Measurements from ENCODE around the gene EDA.
"Not testable (repeated sequence)": the region's sequence is repeated elsewhere in the genome, so short reads cannot be mapped to it uniquely, and the experiment has no call there.

Gene EDA

DNA sequence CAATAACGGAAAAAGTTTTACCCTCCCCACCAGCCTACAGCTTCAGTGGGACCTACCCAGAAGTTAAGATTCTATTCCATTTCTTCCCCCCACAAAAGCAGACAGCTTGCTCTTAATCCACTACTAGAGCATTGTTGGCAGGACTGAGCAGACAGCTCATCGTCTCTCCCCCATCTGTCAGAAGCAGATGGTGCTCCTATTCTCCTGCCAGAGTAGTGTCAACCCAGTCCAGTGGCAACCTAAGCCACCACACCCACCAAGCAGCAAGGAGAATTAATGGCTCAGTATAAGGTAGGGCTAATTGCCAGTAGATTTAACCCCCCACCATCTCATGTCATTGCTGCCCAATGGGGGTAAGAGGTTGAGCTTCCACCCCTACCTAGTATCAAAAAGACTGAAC, 371.8 kb downstream of the EDA start:
- H3K27me3 ChIP-seq (ENCODE audit: control insufficient read depth, insufficient read depth, low read length) = no peaks in the 10 kb centered on the region
- no peak overlapping the region for H3K9ac ChIP-seq (ENCODE audit: low read length)
- no peak overlapping the region for H3K27ac ChIP-seq (ENCODE audit: low read depth, low read length)
- H3K4me1 ChIP-seq (ENCODE audit: control insufficient read depth, insufficient read depth, low read length) = no peaks in the 10 kb centered on the region
- no peaks in the 10 kb centered on the region for H3K36me3 ChIP-seq (ENCODE audit: control insufficient read depth, insufficient read depth, low read length)
- H3K4me3 ChIP-seq (ENCODE audit: low read length) = no peak overlapping the region

DNA sequence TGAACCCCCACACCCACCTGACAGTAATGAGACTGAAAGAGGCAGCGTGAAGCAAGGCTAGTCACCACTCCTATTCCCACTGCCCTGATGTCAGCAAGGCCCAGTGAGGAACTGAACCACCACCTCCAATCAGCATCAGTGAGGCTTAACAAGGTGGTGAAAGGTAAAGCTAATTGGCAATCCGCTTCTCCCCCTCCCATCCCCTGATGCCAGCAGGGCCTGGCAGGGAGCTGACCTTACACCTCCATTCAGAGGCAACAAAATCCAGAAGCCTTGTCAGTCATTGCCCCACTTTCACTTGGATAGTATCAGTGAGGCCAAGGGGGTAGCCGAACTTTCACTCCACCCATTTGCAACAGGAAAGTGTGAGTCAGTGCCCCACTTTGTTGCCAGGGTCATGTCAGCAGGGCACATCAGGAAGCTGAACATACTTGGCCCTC, 373.1 kb downstream of the EDA start:
- H3K9ac ChIP-seq (ENCODE audit: low read length) = no peak overlapping the region
- no peaks in the 10 kb centered on the region for H3K36me3 ChIP-seq (ENCODE audit: control insufficient read depth, insufficient read depth, low read length)
- H3K4me1 ChIP-seq (ENCODE audit: control insufficient read depth, insufficient read depth, low read length) = no peaks in the 10 kb centered on the region
- H3K4me3 ChIP-seq (ENCODE audit: low read length) = no peak overlapping the region
- no peak overlapping the region for H3K27ac ChIP-seq (ENCODE audit: low read depth, low read length)
- H3K27me3 ChIP-seq (ENCODE audit: control insufficient read depth, insufficient read depth, low read length) = no peaks in the 10 kb centered on the region

DNA sequence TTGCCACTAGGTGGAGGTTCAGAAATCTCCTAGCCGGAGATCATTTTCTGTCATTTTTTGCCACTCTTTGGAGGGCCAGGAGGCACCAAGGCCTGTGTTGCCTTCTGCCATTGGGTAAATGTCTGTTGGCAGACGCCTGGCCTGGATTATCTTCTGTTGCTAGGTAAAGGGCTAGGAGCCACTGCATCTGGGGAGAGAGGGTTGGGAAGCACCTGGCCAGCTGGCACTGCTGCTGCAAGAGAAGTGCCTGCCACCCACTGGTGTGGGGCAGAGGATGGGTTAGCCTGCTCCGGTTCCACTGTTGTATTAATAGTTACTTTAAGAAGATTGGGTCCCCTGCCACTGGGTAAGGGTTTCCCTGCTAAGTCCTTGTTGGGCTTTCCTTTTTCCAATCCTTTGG, 375.8 kb downstream of the EDA start:
- Histone ChIP-seq H3K4me3 (ENCODE audit: low read length) (no peak overlapping the region), H3K27ac (ENCODE audit: low read depth, low read length) (no peak overlapping the region), H3K36me3 (ENCODE audit: control insufficient read depth, insufficient read depth, low read length) (no peaks in the 10 kb centered on the region), H3K4me1 (ENCODE audit: control insufficient read depth, insufficient read depth, low read length) (no peaks in the 10 kb centered on the region), H3K9ac (ENCODE audit: low read length) (no peak overlapping the region), H3K27me3 (ENCODE audit: control insufficient read depth, insufficient read depth, low read length) (no peaks in the 10 kb centered on the region)

DNA sequence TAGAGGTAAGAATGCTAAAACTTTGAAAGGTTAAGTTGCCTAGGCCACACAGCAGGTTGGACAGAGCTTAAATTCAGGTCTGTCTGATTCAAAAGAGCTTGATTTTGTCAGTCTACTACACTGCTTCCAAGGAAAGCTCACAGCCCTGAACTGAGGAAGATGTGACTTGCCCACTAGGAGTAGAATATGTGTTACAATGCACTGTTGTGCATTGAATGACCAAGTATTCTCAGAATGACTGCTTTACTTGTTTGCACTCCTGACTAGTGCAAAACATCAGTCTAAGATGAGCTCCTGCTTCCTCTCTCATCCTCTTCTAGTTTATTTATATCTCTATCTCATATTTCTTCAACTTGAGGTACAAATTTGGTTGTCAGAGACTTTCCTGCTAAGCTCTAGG, 377.6 kb downstream of the EDA start:
- Histone ChIP-seq H3K9ac (ENCODE audit: low read length) (no peak overlapping the region), H3K4me3 (ENCODE audit: low read length) (no peak overlapping the region), H3K27ac (ENCODE audit: low read depth, low read length) (no peak overlapping the region), H3K36me3 (ENCODE audit: control insufficient read depth, insufficient read depth, low read length) (no peaks in the 10 kb centered on the region), H3K4me1 (ENCODE audit: control insufficient read depth, insufficient read depth, low read length) (no peaks in the 10 kb centered on the region), H3K27me3 (ENCODE audit: control insufficient read depth, insufficient read depth, low read length) (no peaks in the 10 kb centered on the region)

DNA sequence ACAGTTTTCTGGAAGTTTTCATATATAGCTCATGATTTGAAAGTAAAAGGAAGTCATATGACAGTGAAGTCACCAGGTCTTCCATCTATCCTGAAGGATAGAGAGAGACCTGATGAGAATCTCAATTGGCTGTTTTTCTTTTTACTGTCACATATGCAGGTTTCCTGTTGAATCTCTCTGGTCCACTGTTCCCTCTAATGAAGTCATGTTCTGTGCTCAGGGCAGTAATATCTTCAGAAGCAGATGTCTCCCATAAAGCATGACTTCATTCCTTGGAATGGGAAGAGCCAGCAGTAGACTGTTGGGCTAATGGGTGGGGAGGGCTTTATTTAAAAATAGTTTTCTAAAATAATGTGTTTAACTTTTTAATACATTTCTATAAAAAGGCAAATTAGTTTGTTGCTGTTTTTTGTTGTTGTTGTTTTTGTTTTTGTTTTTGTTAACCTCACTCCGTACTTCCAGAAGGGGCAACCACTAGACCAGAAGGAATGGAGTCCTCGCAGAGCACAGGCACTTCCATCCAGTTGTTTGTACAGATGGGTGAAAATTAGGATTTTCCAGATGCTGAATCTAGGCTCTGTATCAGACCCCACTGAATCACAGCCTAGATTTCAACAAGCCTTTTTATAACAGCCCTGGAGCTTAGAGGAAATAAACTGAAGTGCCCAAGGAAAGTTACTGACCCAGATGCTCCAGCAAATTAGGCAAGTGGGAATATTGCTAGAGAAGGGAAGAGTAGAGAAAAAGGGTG, 379.6 kb downstream of the EDA start:
- no peak overlapping the region for H3K27ac ChIP-seq (ENCODE audit: low read depth, low read length)
- no peaks in the 10 kb centered on the region for H3K36me3 ChIP-seq (ENCODE audit: control insufficient read depth, insufficient read depth, low read length)
- no peak overlapping the region for H3K4me3 ChIP-seq (ENCODE audit: low read length)
- no peaks in the 10 kb centered on the region for H3K27me3 ChIP-seq (ENCODE audit: control insufficient read depth, insufficient read depth, low read length)
- no peak overlapping the region for H3K9ac ChIP-seq (ENCODE audit: low read length)
- H3K4me1 ChIP-seq (ENCODE audit: control insufficient read depth, insufficient read depth, low read length) = no peaks in the 10 kb centered on the region

DNA sequence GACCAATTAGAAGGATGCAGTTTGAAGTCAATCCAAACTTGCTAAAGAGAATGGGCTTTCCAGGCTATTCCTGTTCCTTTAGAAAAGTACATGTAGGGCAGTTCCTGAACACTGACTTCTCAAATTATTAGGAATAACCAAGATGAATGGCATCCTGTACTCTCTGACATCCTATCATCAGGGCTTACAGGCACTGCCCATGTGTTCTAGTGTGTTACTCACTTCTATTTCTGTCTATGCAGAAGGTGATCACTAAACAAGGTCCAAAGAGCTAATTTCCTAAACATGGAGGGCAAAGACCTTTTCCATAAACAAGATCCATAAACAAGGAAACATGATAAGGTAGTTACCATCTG, 380.2 kb downstream of the EDA start:
- Histone ChIP-seq H3K9ac (ENCODE audit: low read length) (no peak overlapping the region), H3K27me3 (ENCODE audit: control insufficient read depth, insufficient read depth, low read length) (no peaks in the 10 kb centered on the region), H3K4me1 (ENCODE audit: control insufficient read depth, insufficient read depth, low read length) (no peaks in the 10 kb centered on the region), H3K4me3 (ENCODE audit: low read length) (no peak overlapping the region), H3K36me3 (ENCODE audit: control insufficient read depth, insufficient read depth, low read length) (no peaks in the 10 kb centered on the region), H3K27ac (ENCODE audit: low read depth, low read length) (no peak overlapping the region)

DNA sequence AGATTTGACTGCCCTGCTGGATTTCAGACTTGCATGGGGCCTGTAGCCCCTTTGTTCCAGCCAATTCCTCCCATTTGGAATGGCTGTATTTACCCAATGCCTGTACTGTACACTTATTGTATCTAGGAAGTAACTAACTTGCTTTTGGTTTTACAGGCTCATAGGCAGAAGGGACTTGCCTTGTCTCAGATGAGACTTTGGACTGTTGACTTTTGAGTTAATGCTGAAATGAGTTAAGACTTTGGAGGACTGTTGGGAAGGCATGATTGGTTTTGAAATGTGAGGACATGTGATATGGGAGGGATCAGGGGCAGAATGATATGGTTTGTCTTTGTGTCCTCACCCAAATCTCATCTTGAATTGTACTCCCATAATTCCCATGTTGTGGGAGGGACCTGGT, 382.4 kb downstream of the EDA start:
- not testable (repeated sequence) for H3K4me1 ChIP-seq (ENCODE audit: control insufficient read depth, insufficient read depth, low read length); H3K27me3 ChIP-seq (ENCODE audit: control insufficient read depth, insufficient read depth, low read length); H3K27ac ChIP-seq (ENCODE audit: low read depth, low read length)

DNA sequence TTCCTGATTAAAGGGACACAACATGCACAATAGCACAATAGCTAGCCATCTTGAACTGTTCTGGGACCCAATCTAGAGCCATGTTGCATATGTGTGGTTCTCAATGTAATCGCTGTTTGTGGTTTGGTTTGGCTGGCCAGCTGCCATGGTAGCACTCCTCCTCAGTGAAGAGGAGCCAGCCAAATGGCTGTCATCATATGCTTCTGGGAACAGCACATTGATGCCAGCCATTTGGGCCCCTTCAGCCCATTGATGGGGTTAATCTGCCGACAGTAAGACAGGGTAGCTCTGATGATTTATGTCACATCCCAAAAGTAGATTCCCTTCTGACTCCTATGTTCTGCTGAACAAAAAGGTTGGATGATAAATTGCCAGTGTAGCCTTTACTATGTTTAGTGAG, 385.4 kb downstream of the EDA start:
- H3K36me3 ChIP-seq (ENCODE audit: control insufficient read depth, insufficient read depth, low read length) = no peaks in the 10 kb centered on the region
- H3K27me3 ChIP-seq (ENCODE audit: control insufficient read depth, insufficient read depth, low read length) = no peaks in the 10 kb centered on the region
- H3K27ac ChIP-seq (ENCODE audit: low read depth, low read length) = no peak overlapping the region
- no peaks in the 10 kb centered on the region for H3K4me1 ChIP-seq (ENCODE audit: control insufficient read depth, insufficient read depth, low read length)
- H3K9ac ChIP-seq (ENCODE audit: low read length) = no peak overlapping the region
- H3K4me3 ChIP-seq (ENCODE audit: low read length) = no peak overlapping the region

More for the DNA sequence above, 382.4 kb downstream of the EDA start:
- H3K9ac ChIP-seq (ENCODE audit: low read length); H3K36me3 ChIP-seq (ENCODE audit: control insufficient read depth, insufficient read depth, low read length); H3K4me3 ChIP-seq (ENCODE audit: low read length): not testable (repeated sequence)

DNA sequence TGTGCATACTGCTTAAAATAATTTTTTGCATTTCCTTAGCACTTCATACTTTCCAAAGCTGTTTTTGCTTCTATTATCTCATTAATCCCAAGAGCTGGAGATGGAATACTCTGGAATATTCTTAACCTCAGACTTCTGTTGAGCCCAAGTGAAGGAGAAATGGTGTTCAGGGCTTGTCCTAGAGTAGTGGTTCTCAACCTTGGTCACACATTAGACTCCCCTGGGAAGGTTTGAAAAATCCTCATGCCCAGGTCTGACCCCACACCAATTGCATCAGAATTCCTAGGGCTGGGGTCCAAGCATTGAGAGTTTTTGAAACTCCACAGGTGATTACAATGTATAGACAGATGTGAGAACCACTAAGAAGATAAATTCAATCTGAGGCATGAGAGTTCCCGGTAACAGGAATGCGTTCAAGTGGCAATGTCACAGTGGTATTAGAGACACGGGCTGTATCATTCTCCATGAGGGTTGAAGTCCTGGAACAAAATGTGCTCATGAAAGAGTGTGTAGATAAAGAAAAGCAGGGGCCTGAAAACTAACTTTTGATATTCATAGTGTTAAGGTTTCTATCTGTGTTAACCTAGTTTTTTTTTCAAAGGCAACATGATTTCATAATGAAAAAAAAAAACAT, 385.9 kb downstream of the EDA start:
- Histone ChIP-seq H3K27ac (ENCODE audit: low read depth, low read length) (no peak overlapping the region), H3K36me3 (ENCODE audit: control insufficient read depth, insufficient read depth, low read length) (no peaks in the 10 kb centered on the region), H3K9ac (ENCODE audit: low read length) (no peak overlapping the region), H3K4me1 (ENCODE audit: control insufficient read depth, insufficient read depth, low read length) (no peaks in the 10 kb centered on the region), H3K27me3 (ENCODE audit: control insufficient read depth, insufficient read depth, low read length) (no peaks in the 10 kb centered on the region), H3K4me3 (ENCODE audit: low read length) (no peak overlapping the region)

DNA sequence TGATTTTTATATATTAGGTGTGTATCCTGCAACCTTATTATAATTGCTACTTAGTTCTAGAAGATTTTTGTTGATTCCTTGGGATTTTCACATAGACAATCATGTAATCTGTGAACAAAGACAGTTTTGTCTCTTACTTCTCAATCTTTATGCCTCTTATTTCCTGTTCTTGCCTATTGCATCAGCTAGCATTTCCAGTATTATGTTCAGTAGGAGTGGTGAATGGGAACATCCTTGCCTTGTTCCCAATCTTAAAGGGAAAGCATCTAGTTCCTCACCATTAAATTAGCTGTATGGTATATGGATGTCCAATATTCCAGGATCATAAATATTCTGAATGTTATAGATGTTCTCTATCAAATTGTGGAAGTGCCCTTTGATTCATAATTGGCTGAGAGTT, 392.0 kb downstream of the EDA start:
- no peak overlapping the region for H3K9ac ChIP-seq (ENCODE audit: low read length)
- H3K27me3 ChIP-seq (ENCODE audit: control insufficient read depth, insufficient read depth, low read length) = peaks cover 2% of the 10 kb centered on the region
- no peak overlapping the region for H3K4me3 ChIP-seq (ENCODE audit: low read length)
- no peaks in the 10 kb centered on the region for H3K4me1 ChIP-seq (ENCODE audit: control insufficient read depth, insufficient read depth, low read length)
- H3K36me3 ChIP-seq (ENCODE audit: control insufficient read depth, insufficient read depth, low read length) = no peaks in the 10 kb centered on the region
- no peak overlapping the region for H3K27ac ChIP-seq (ENCODE audit: low read depth, low read length)

DNA sequence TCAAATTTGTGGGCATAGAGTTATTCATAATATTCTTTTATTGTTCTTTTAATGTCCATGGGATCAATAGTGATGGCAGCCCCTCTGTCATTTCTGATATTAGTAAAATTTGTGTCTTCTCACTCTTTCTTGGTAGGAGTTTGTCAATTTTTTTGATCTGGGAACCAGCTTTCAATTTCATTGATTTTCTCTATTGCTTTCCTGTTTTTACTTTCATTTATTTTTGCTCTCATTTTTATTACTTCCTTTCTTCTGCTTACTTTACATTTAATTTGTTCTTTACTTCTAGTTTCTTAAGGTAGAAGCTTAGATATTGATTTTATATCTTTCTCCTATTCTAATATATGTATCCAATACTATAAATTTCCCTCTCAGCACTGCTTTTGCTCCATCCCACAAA, 393.1 kb downstream of the EDA start:
- Histone ChIP-seq H3K27ac (ENCODE audit: low read depth, low read length) (no peak overlapping the region), H3K4me1 (ENCODE audit: control insufficient read depth, insufficient read depth, low read length) (no peaks in the 10 kb centered on the region), H3K9ac (ENCODE audit: low read length) (no peak overlapping the region), H3K4me3 (ENCODE audit: low read length) (no peak overlapping the region), H3K27me3 (ENCODE audit: control insufficient read depth, insufficient read depth, low read length) (peaks cover 2% of the 10 kb centered on the region), H3K36me3 (ENCODE audit: control insufficient read depth, insufficient read depth, low read length) (no peaks in the 10 kb centered on the region)

DNA sequence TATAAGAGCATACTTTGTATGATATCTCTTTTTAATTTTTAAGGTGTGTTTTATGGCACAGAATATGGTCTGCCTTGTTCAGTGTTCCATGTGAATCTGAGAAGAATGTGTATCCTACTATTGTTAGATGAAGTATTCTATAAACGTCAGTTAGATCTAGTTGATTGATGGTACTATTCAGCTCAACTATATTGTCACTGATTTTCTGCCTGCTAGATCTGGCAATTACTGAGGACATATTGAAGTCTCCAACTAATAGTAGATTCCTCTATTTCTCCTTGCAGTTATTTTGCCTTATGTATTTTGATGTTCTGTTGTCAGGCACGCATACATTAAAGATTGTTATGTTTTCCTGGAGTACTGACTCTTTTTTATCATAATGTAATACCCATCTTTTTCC, 394.1 kb downstream of the EDA start:
- Histone ChIP-seq H3K27ac (ENCODE audit: low read depth, low read length) (no peak overlapping the region), H3K27me3 (ENCODE audit: control insufficient read depth, insufficient read depth, low read length) (peaks cover 2% of the 10 kb centered on the region), H3K36me3 (ENCODE audit: control insufficient read depth, insufficient read depth, low read length) (no peaks in the 10 kb centered on the region), H3K4me1 (ENCODE audit: control insufficient read depth, insufficient read depth, low read length) (no peaks in the 10 kb centered on the region), H3K4me3 (ENCODE audit: low read length) (no peak overlapping the region), H3K9ac (ENCODE audit: low read length) (no peak overlapping the region)

DNA sequence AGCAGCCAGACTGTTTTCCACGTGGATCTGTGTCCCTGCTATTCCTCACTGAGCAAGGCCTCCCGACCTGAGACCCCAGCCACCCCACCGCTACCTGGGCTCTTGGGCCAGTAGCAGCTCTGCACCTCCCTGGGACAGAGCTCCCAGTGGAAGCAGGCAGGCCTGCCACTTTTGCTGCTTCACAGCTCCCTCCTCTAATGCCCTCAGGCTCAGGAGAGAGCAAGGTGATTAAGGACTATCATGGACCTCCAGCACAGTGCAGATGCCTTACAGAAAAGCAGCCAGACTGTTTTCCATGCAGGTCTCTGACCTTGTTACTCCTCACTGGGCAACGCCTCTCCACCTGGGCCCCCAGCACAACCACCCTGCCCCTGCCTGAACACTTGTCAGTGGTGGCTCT, 396.8 kb downstream of the EDA start:
- H3K4me3 ChIP-seq (ENCODE audit: low read length) = no peak overlapping the region
- no peaks in the 10 kb centered on the region for H3K36me3 ChIP-seq (ENCODE audit: control insufficient read depth, insufficient read depth, low read length)
- H3K27me3 ChIP-seq (ENCODE audit: control insufficient read depth, insufficient read depth, low read length) = peaks cover 2% of the 10 kb centered on the region
- H3K27ac ChIP-seq (ENCODE audit: low read depth, low read length) = no peak overlapping the region
- no peaks in the 10 kb centered on the region for H3K4me1 ChIP-seq (ENCODE audit: control insufficient read depth, insufficient read depth, low read length)
- H3K9ac ChIP-seq (ENCODE audit: low read length) = no peak overlapping the region
